Liver (tissue), 9 donors: ENCODE results near the gene GFRA4. TPM values are rescaled to one million over a fixed set of nuclear protein-coding genes. Genes with fewer than 3 reads are reported as not detected.

Source experiments
- DNase-seq: peaks from one replicate; pipeline ENCODE4 v3.0.0-alpha.2; 2017; ENCODE audit warnings: low spot score
- H3K27ac ChIP-seq, 2 donors: one replicate each; pipeline ENCODE4 v1.7.0; 2013; ENCODE audit warnings: inconsistent platforms in 2 of 2, low read length in 2 of 2, control low read depth in 1 of 2, low read depth in 1 of 2, mild to moderate bottlenecking in 1 of 2
- H3K27me3 ChIP-seq, 4 donors: one replicate each; pipeline versions ENCODE4 v1.6.1 to v1.7.0; 2013; ENCODE audit warnings: low read length in 3 of 4, inconsistent platforms in 1 of 4, mild to moderate bottlenecking in 1 of 4, moderate library complexity in 1 of 4; ENCODE audit not compliant: control insufficient read depth in 4 of 4, insufficient read depth in 4 of 4
- H3K36me3 ChIP-seq, 4 donors: one replicate each; pipeline versions ENCODE4 v1.6.1 to v1.7.0; 2013; ENCODE audit warnings: low read length in 3 of 4, mild to moderate bottlenecking in 3 of 4, low read depth in 1 of 4, moderate library complexity in 1 of 4; ENCODE audit not compliant: control insufficient read depth in 4 of 4, insufficient read depth in 3 of 4
- H3K4me1 ChIP-seq, 4 donors: one replicate each; pipeline versions ENCODE4 v1.6.1 to v1.7.0; 2013; ENCODE audit warnings: low read length in 3 of 4, mild to moderate bottlenecking in 3 of 4, moderate library complexity in 1 of 4; ENCODE audit not compliant: control insufficient read depth in 4 of 4, insufficient read depth in 4 of 4
- H3K4me3 ChIP-seq, 3 donors: one replicate each; pipeline versions ENCODE4 v1.6.1 to v1.7.0; 2013; ENCODE audit warnings: low read length in 3 of 3, control low read depth in 1 of 3, low read depth in 1 of 3, mild to moderate bottlenecking in 1 of 3
- H3K9ac ChIP-seq, 2 donors: one replicate each; pipeline ENCODE4 v1.7.0; 2013; ENCODE audit warnings: low read length in 2 of 2, mild to moderate bottlenecking in 2 of 2, moderate library complexity in 2 of 2, control low read depth in 1 of 2, low read depth in 1 of 2
- H3K9me3 ChIP-seq, 4 donors: one replicate each; pipeline versions ENCODE4 v1.6.1 to v1.7.0; 2013; ENCODE audit warnings: low read length in 3 of 4; ENCODE audit not compliant: control insufficient read depth in 4 of 4
- EGR1 ChIP-seq, 2 donors: IDR thresholded peaks; 2 replicates each; pipeline ENCODE4 v1.6.1; 2016 to 2018; ENCODE audit warnings: antibody characterized with exemption in 2 of 2, low read depth in 2 of 2
- FOXA1 ChIP-seq: IDR thresholded peaks from 2 replicates; pipeline ENCODE4 v1.6.1; 2016; ENCODE audit warnings: antibody characterized with exemption
- FOXA2 ChIP-seq: IDR thresholded peaks from 2 replicates; pipeline ENCODE4 v1.6.1; 2016; ENCODE audit warnings: antibody characterized with exemption
- GABPA ChIP-seq, 2 donors: IDR thresholded peaks in 1 of 2; conservative IDR thresholded peaks in 1 of 2; 2 replicates each; pipeline ENCODE4 v1.6.1; 2016; ENCODE audit warnings: antibody characterized with exemption in 2 of 2, mild to moderate bottlenecking in 1 of 2, moderate library complexity in 1 of 2
- HNF4G ChIP-seq: IDR thresholded peaks from 2 replicates; pipeline ENCODE4 v1.6.1; 2016; ENCODE audit warnings: antibody characterized with exemption
- JUND ChIP-seq, 2 donors: IDR thresholded peaks; 2 replicates each; pipeline ENCODE4 v1.6.1; 2016; ENCODE audit warnings: antibody characterized with exemption in 2 of 2
- NR2F2 ChIP-seq: IDR thresholded peaks from 2 replicates; pipeline ENCODE4 v1.6.1; 2016; ENCODE audit warnings: antibody characterized with exemption
- RAD21 ChIP-seq, 2 donors: IDR thresholded peaks; 2 replicates each; pipeline ENCODE4 v1.6.1; 2016; ENCODE audit warnings: antibody characterized with exemption in 2 of 2, mild to moderate bottlenecking in 2 of 2
- RXRA ChIP-seq, 2 donors: IDR thresholded peaks; 2 replicates each; pipeline ENCODE4 v1.6.1; 2017 to 2018; ENCODE audit warnings: antibody characterized with exemption in 2 of 2, mild to moderate bottlenecking in 1 of 2
- SP1 ChIP-seq: IDR thresholded peaks from 2 replicates; pipeline ENCODE4 v1.6.1; 2018; ENCODE audit warnings: antibody characterized with exemption, mild to moderate bottlenecking
- TAF1 ChIP-seq: conservative IDR thresholded peaks from 2 replicates; pipeline ENCODE4 v1.6.1; 2016; ENCODE audit warnings: antibody characterized with exemption, mild to moderate bottlenecking
- YY1 ChIP-seq: IDR thresholded peaks from 2 replicates; pipeline ENCODE4 v1.6.1; 2016; ENCODE audit warnings: antibody characterized with exemption, mild to moderate bottlenecking
- ZBTB33 ChIP-seq: IDR thresholded peaks from 2 replicates; pipeline ENCODE4 v1.6.1; 2016; ENCODE audit warnings: antibody characterized with exemption
- WGBS: extraction: QIAGEN DNeasy Blood & Tissue Kit; methylation state at CpG from one replicate; pipeline ENCODE4 v1.1.7; 2013; 5-methylcytosine and 5-hydroxymethylcytosine counted together
- polyA plus RNA-seq, 2 donors: library from polyadenylated mRNA; stranded (reverse) in 1 of 2; unstranded in 1 of 2; fragments of 200-250 nt in 1 of 2; fragments of >200 nt in 1 of 2; fragmentation: Nextera tagmentation in 1 of 2; extraction: Ambion mirVana in 1 of 2; gene quantifications; one replicate each; pipeline versions ENCODE4 v1.2.1 to v1.2.3, GENCODE V29; 2013 to 2015
- total RNA-seq, 2 donors: library from RNA; depleted of rRNA; stranded (reverse); fragments of >200 nt; gene quantifications; one replicate each; pipeline ENCODE4 v1.2.3, GENCODE V29; 2014
- TF ChIP-seq, protein P1 (sequence below): IDR thresholded peaks from 2 replicates; pipeline ENCODE4 v1.6.1; 2016; ENCODE audit warnings: antibody characterized with exemption
- TF ChIP-seq, protein P2 (sequence below): fragments of 150-350 bp; IDR thresholded peaks from 2 replicates; pipeline ENCODE4 v1.5.1; 2017; ENCODE audit warnings: improper control_type of control experiment, low read depth, low read length; ENCODE audit not compliant: missing input control
- TF ChIP-seq, protein P3 (sequence below): IDR thresholded peaks from 2 replicates; pipeline ENCODE4 v1.6.1; 2016; ENCODE audit warnings: antibody characterized with exemption
- TF ChIP-seq, protein P4 (sequence below): IDR thresholded peaks from 2 replicates; pipeline ENCODE4 v1.6.1; 2016; ENCODE audit warnings: antibody characterized with exemption, mild to moderate bottlenecking
- donor health status: healthy.
- donor health status: healthy.
- donor health status: healthy.
- donor health status: healthy.
- donor health status: healthy.

The GFRA4 gene
- total and polyA plus RNA-seq, 4 donors: not detected

DNA sequence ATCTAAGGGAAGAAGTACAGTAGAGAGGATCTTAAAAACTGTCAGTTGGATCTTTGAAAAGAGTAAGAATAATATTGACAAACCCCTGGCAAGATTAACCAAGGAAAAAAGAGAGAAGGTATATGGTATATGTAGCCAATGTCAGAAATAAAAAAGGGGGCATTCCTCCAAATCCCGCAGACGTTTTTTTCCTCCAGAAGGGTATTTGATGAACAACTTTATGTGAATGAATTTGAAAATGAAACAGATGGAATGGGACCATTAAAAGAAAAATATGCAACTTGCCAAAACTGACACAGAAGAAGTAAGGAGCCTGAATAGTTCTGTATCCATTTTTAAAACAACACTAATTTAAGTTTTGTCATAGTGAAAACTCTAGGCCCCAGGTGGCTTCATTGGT lies 35.7 kb downstream of the GFRA4 start:
- DNase-seq: no peak
- H3K36me3 ChIP-seq: peaks cover 2 to 14% (median 11%) of the 10 kb centered on the region in 4 donors
- H3K27ac ChIP-seq: no peak overlapping the region
- H3K27me3 ChIP-seq: no peaks in the 10 kb centered on the region
- H3K9ac ChIP-seq: no peak overlapping the region
- H3K4me1 ChIP-seq: peaks cover 0 to 26% (median 12%) of the 10 kb centered on the region in 4 donors
- 95% methylated on average over 2 of the region's 2 CpGs for WGBS
- no peak overlapping the region for H3K4me3 ChIP-seq
- no peaks in the 10 kb centered on the region for H3K9me3 ChIP-seq
- no peak for TF ChIP-seq ZBTB33
- TF ChIP-seq YY1: no peak
- TF ChIP-seq JUND (IDR thresholded peaks at IDR 0.05): no peak
- TF ChIP-seq HNF4G: no peak
- TF ChIP-seq FOXA2: no peak

- 82% methylated on average over 4 of the region's 4 CpGs for WGBS
- peaks cover 0 to 2% (median 0%) of the 10 kb centered on the region in 4 donors for H3K4me1 ChIP-seq
- no peak overlapping the region for H3K4me3 ChIP-seq
- H3K9ac ChIP-seq: no peak overlapping the region
- DNase-seq: no peak
- no peak for TF ChIP-seq SP1
- no peak for TF ChIP-seq JUND (IDR thresholded peaks at IDR 0.05)
- no peak for TF ChIP-seq RAD21 (IDR thresholded peaks at IDR 0.05)
- no peak for TF ChIP-seq GABPA (IDR thresholded peaks at IDR 0.05 in 1 of 2, conservative IDR thresholded peaks at IDR 0.05 in 1 of 2)
- TF ChIP-seq TAF1: no peak
- TF ChIP-seq, protein P1, sequence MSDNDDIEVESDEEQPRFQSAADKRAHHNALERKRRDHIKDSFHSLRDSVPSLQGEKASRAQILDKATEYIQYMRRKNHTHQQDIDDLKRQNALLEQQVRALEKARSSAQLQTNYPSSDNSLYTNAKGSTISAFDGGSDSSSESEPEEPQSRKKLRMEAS: no peak
- no peak for TF ChIP-seq RXRA (IDR thresholded peaks at IDR 0.05)
- no peak for TF ChIP-seq FOXA2
- TF ChIP-seq, protein P2, sequence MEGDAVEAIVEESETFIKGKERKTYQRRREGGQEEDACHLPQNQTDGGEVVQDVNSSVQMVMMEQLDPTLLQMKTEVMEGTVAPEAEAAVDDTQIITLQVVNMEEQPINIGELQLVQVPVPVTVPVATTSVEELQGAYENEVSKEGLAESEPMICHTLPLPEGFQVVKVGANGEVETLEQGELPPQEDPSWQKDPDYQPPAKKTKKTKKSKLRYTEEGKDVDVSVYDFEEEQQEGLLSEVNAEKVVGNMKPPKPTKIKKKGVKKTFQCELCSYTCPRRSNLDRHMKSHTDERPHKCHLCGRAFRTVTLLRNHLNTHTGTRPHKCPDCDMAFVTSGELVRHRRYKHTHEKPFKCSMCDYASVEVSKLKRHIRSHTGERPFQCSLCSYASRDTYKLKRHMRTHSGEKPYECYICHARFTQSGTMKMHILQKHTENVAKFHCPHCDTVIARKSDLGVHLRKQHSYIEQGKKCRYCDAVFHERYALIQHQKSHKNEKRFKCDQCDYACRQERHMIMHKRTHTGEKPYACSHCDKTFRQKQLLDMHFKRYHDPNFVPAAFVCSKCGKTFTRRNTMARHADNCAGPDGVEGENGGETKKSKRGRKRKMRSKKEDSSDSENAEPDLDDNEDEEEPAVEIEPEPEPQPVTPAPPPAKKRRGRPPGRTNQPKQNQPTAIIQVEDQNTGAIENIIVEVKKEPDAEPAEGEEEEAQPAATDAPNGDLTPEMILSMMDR: no peak
- TF ChIP-seq ZBTB33: no peak
- TF ChIP-seq YY1: no peak
- TF ChIP-seq FOXA1: no peak
- TF ChIP-seq, protein P3, sequence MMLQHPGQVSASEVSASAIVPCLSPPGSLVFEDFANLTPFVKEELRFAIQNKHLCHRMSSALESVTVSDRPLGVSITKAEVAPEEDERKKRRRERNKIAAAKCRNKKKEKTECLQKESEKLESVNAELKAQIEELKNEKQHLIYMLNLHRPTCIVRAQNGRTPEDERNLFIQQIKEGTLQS: no peak
- TF ChIP-seq, protein P4, sequence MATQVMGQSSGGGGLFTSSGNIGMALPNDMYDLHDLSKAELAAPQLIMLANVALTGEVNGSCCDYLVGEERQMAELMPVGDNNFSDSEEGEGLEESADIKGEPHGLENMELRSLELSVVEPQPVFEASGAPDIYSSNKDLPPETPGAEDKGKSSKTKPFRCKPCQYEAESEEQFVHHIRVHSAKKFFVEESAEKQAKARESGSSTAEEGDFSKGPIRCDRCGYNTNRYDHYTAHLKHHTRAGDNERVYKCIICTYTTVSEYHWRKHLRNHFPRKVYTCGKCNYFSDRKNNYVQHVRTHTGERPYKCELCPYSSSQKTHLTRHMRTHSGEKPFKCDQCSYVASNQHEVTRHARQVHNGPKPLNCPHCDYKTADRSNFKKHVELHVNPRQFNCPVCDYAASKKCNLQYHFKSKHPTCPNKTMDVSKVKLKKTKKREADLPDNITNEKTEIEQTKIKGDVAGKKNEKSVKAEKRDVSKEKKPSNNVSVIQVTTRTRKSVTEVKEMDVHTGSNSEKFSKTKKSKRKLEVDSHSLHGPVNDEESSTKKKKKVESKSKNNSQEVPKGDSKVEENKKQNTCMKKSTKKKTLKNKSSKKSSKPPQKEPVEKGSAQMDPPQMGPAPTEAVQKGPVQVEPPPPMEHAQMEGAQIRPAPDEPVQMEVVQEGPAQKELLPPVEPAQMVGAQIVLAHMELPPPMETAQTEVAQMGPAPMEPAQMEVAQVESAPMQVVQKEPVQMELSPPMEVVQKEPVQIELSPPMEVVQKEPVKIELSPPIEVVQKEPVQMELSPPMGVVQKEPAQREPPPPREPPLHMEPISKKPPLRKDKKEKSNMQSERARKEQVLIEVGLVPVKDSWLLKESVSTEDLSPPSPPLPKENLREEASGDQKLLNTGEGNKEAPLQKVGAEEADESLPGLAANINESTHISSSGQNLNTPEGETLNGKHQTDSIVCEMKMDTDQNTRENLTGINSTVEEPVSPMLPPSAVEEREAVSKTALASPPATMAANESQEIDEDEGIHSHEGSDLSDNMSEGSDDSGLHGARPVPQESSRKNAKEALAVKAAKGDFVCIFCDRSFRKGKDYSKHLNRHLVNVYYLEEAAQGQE: no peak
- TF ChIP-seq HNF4G: no peak
- no peak for TF ChIP-seq NR2F2
- TF ChIP-seq EGR1 (IDR thresholded peaks at IDR 0.05; ENCODE audit: low read depth in 2 of 2): no peak
- peaks cover 4 to 18% (median 12%) of the 10 kb centered on the region in 4 donors for H3K36me3 ChIP-seq
- no peak overlapping the region for H3K27ac ChIP-seq
- no peaks in the 10 kb centered on the region for H3K9me3 ChIP-seq
- no peaks in the 10 kb centered on the region for H3K27me3 ChIP-seq
These were observed 40.8 kb downstream of the GFRA4 start for GRCh38 chr20:3622406-3622805.
